KMS-11 (cell line): Measurements from ENCODE around the gene BATF.
A peak's percentile ranks its signal among the peaks of the same experiment; 100 is the strongest.

Experiments
- H2AFZ ChIP-seq: fragments of 200-600 bp; sonication (generic); 2 replicates; pipeline ENCODE4 v1.6.1; 2016; ENCODE audit warnings: antibody characterized with exemption, mixed run types, low read depth
- H3K27ac ChIP-seq: fragments of 200-600 bp; sonication (generic); 2 replicates; pipeline ENCODE4 v1.6.1; 2016; ENCODE audit warnings: mild to moderate bottlenecking, mixed run types
- H3K27me3 ChIP-seq: fragments of 200-600 bp; sonication (generic); 2 replicates; pipeline ENCODE4 v1.6.1; 2017; ENCODE audit warnings: mild to moderate bottlenecking, low read depth, mixed run types, moderate library complexity; ENCODE audit not compliant: insufficient read depth
- H3K36me3 ChIP-seq: fragments of 200-600 bp; sonication (generic); 2 replicates; pipeline ENCODE4 v1.6.1; 2017; ENCODE audit warnings: mild to moderate bottlenecking, mixed run types; ENCODE audit not compliant: insufficient read depth
- H3K4me1 ChIP-seq: fragments of 200-600 bp; sonication (generic); 2 replicates; pipeline ENCODE4 v1.6.1; 2016; ENCODE audit warnings: mild to moderate bottlenecking, low read depth, mixed run types; ENCODE audit not compliant: poor library complexity, severe bottlenecking
- H3K4me2 ChIP-seq: fragments of 200-600 bp; sonication (generic); 2 replicates; pipeline ENCODE4 v1.7.0; 2016; ENCODE audit warnings: mild to moderate bottlenecking, mixed run types
- H3K4me3 ChIP-seq: fragments of 200-600 bp; sonication (generic); IDR thresholded peaks from 2 replicates; pipeline ENCODE4 v1.6.1; 2017; ENCODE audit warnings: low read depth, low read length, mixed read lengths; ENCODE audit not compliant: insufficient read depth
- H3K79me2 ChIP-seq: fragments of 200-600 bp; sonication (generic); 2 replicates; pipeline ENCODE4 v1.6.1; 2016; ENCODE audit warnings: low read depth, mixed run types; ENCODE audit not compliant: insufficient read depth
- H3K9ac ChIP-seq: fragments of 200-600 bp; sonication (generic); 2 replicates; pipeline ENCODE4 v1.6.1; 2016; ENCODE audit warnings: mild to moderate bottlenecking, mixed run types
- H4K20me1 ChIP-seq: fragments of 200-600 bp; sonication (generic); 2 replicates; pipeline ENCODE4 v1.6.1; 2016; ENCODE audit warnings: mild to moderate bottlenecking, mixed run types; ENCODE audit not compliant: insufficient read depth
- TF ChIP-seq, protein P1 (sequence below): fragments of 200-600 bp; sonication (generic); conservative IDR thresholded peaks from 2 replicates; pipeline ENCODE4 v1.6.1; 2017; ENCODE audit warnings: low read depth, mild to moderate bottlenecking, antibody characterized with exemption, low read length, moderate library complexity, mixed read lengths

Gene BATF

DNA sequence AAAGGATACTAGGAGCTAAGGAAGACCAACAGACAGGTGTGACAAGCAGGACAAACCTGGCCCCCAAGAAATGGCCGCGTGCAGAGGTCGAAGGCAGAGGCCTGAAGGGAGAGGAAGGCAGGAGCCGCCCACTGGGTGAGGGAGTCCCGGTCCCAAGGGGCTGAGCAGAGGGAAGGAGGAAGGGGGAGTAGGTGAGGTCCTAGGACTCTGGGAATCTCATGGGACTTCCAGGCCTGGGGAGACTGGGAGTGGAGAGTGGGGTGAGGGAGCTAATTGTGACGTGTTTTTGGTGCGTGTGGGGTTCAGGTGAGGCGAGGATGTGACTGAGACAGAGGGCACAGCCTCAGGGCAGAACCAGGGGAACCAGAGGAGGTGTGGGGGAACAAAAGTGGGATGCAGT lies 44.5 kb downstream of the BATF start:
- no peak overlapping the region for H3K27ac ChIP-seq
- no peaks in the 10 kb centered on the region for H4K20me1 ChIP-seq
- H3K4me2 ChIP-seq = no peak overlapping the region
- no peaks in the 10 kb centered on the region for H3K27me3 ChIP-seq
- no peaks in the 10 kb centered on the region for H3K36me3 ChIP-seq
- no peak overlapping the region for H3K4me3 ChIP-seq
- H3K4me1 ChIP-seq = peaks cover 26% of the 10 kb centered on the region
- H3K9ac ChIP-seq = no peak overlapping the region
- TF ChIP-seq, protein P1, sequence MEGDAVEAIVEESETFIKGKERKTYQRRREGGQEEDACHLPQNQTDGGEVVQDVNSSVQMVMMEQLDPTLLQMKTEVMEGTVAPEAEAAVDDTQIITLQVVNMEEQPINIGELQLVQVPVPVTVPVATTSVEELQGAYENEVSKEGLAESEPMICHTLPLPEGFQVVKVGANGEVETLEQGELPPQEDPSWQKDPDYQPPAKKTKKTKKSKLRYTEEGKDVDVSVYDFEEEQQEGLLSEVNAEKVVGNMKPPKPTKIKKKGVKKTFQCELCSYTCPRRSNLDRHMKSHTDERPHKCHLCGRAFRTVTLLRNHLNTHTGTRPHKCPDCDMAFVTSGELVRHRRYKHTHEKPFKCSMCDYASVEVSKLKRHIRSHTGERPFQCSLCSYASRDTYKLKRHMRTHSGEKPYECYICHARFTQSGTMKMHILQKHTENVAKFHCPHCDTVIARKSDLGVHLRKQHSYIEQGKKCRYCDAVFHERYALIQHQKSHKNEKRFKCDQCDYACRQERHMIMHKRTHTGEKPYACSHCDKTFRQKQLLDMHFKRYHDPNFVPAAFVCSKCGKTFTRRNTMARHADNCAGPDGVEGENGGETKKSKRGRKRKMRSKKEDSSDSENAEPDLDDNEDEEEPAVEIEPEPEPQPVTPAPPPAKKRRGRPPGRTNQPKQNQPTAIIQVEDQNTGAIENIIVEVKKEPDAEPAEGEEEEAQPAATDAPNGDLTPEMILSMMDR = no peak
- no peak overlapping the region for H2AFZ ChIP-seq
- no peaks in the 10 kb centered on the region for H3K79me2 ChIP-seq

DNA sequence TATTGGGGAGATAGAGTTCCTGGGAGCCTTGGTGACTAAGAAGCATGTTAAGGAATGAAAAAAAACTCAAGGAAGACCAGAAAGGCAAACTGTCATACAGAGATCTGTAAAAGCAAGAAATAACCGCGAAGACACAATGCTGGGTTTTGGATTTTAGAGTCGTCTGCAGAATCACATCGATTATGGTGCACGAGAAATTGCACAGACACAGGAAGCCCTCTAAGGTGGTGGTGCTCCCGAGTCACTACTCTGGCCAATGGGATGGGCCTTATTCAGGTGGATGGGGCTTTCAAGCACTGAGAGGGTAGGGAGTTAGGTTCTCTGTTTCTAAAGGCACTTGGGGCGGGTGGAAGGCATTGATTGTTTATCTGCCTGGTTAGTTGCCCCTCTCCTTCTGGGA lies 45.9 kb downstream of the BATF start:
- Histone ChIP-seq H3K27me3 (no peaks in the 10 kb centered on the region), H3K27ac (peak overlapping the region; percentile 69; the same call in 1 of the 2 replicates), H3K4me2 (peak overlapping the region; percentile 92)

DNA sequence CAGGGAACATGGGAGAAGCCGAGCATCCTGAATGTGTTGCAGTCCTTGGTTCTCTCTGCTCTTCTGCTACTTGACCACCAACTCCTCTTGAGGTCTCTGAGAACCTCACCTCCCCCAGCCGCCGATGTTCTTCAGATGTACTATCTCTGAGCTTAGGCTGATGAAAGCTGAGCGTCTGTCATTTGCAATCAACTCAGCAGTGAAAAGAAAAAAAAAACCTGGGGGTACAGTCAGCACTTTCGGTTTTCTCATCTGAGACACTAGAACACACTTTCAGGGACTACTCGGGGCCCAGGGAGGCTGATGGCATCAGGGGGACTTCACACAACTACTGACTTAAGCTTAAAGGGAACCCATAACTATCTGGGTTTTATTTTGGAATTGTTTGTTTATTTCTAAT lies 46.5 kb downstream of the BATF start:
- peak overlapping the region; percentile 29; the same call in 1 of the 2 replicates for H3K9ac ChIP-seq
- peak overlapping the region; percentile 92 for H3K4me2 ChIP-seq
- peak overlapping the region; percentile 69 for H3K27ac ChIP-seq
- TF ChIP-seq, protein P1 = no peak
- H3K79me2 ChIP-seq = no peaks in the 10 kb centered on the region
- H3K36me3 ChIP-seq = no peaks in the 10 kb centered on the region
- H4K20me1 ChIP-seq = no peaks in the 10 kb centered on the region
- peak overlapping the region; percentile 66; the same call in 1 of the 2 replicates for H2AFZ ChIP-seq
- H3K4me3 ChIP-seq = no peak overlapping the region
- H3K4me1 ChIP-seq = peaks cover 26% of the 10 kb centered on the region
- no peaks in the 10 kb centered on the region for H3K27me3 ChIP-seq

More for the DNA sequence above, 45.9 kb downstream of the BATF start:
- no peaks in the 10 kb centered on the region for H3K36me3 ChIP-seq
- H3K9ac ChIP-seq = peak overlapping the region; percentile 29; the same call in 1 of the 2 replicates
- TF ChIP-seq, protein P1 = no peak
- H4K20me1 ChIP-seq = no peaks in the 10 kb centered on the region
- no peak overlapping the region for H3K4me3 ChIP-seq
- H3K79me2 ChIP-seq = no peaks in the 10 kb centered on the region
- H3K4me1 ChIP-seq = peaks cover 26% of the 10 kb centered on the region
- peak overlapping the region; percentile 66; the same call in 1 of the 2 replicates for H2AFZ ChIP-seq

DNA sequence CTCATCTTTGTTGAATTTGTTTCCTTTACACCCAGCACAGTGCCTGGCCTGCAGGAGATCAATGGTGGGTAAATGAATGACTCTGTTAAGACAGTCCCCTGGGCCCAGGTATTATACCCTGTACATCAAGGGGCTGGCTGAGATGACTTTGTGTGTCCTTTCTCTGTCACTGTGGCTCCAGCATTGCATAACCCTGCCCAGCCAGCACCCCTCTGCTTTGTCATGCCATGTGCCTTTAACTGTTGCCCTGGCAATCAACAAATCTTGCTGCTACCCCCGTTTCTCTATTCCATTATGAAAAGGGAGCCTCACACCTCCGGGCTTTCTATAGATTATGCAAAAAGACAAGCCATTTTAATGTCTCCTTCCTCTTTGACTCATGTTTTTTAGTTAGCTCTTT lies 48.5 kb downstream of the BATF start:
- Histone ChIP-seq H3K79me2 (no peaks in the 10 kb centered on the region), H3K9ac (no peak overlapping the region), H3K36me3 (no peaks in the 10 kb centered on the region), H3K27me3 (no peaks in the 10 kb centered on the region), H3K27ac (no peak overlapping the region), H3K4me1 (peaks cover 26% of the 10 kb centered on the region), H4K20me1 (no peaks in the 10 kb centered on the region), H3K4me3 (no peak overlapping the region), H3K4me2 (no peak overlapping the region), H2AFZ (no peak overlapping the region)
- TF ChIP-seq, protein P1 = no peak

DNA sequence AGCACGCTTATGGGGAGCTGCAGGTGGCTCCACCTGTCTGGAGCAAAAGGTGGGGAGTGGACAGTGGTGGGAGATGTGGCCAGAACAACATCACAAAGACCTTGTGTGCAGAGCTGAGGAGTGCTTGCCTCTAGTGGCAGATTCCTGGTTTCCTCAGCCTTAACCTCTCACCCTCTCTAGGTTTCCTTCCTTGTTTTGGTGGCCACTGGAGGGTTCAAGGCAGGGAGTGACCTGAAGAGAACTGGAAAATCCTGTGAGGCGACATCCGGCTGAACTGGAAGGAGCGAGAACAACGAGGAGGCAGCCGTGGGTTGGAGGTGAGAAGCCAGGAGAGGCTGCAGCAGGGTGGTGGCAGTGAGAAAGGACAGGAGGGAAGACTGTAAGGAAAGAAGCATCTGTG lies 49.8 kb downstream of the BATF start:
- H2AFZ ChIP-seq = no peak overlapping the region
- H3K9ac ChIP-seq = no peak overlapping the region
- no peaks in the 10 kb centered on the region for H3K36me3 ChIP-seq
- H3K4me3 ChIP-seq = no peak overlapping the region
- H3K79me2 ChIP-seq = no peaks in the 10 kb centered on the region
- H4K20me1 ChIP-seq = no peaks in the 10 kb centered on the region
- TF ChIP-seq, protein P1 = no peak
- H3K27ac ChIP-seq = no peak overlapping the region
- peaks cover 34% of the 10 kb centered on the region for H3K4me1 ChIP-seq
- no peak overlapping the region for H3K4me2 ChIP-seq
- H3K27me3 ChIP-seq = no peaks in the 10 kb centered on the region
